GM10248 (cell line): ENCODE results near the gene BCAS4.
"Not testable (repeated sequence)": the region's sequence is repeated elsewhere in the genome, so short reads cannot be mapped to it uniquely, and the experiment has no call there.

Source experiments
- CTCF ChIA-PET: fragments of 300-600 bp; sonication (Branson Sonifier 250); formaldehyde crosslinking; extraction: SDS; loops from one replicate; lab custom pipeline; 2021; ENCODE audit warnings: antibody characterized with exemption; lab: Yijun Ruan, JAX
- POLR2A ChIA-PET: fragments of 350-650 bp; sonication (Branson Sonifier 250); formaldehyde crosslinking; extraction: SDS; loops from one replicate; lab custom pipeline; 2020; ENCODE audit warnings: antibody characterized with exemption; lab: Yijun Ruan, JAX
- DNase-seq: peaks from one replicate; pipeline ENCODE4 v3.0.0; 2012; ENCODE audit errors: extremely low spot score
- CTCF ChIP-seq: IDR thresholded peaks from 2 replicates; pipeline ENCODE4 v1.5.1; 2012; ENCODE audit warnings: mild to moderate bottlenecking, low read depth; ENCODE audit errors: extremely low read depth, missing control alignments, control extremely low read depth

Gene BCAS4

GRCh38 chr20:50874758-50875665 is 80.2 kb downstream of the BCAS4 start:
- ChIA-PET CTCF (interaction anchor here (1.3 kb wide), 1 partner anchor 80 kb away, joined by 3 read pairs; the partner anchor contains the start of gene BCAS4), POLR2A (no interaction called here)
- no peak for TF ChIP-seq CTCF
- no peak for DNase-seq

GRCh38 chr20:50876063-50876685 is 81.3 kb downstream of the BCAS4 start:
- DNase-seq = no peak
- ChIA-PET CTCF (interaction anchor here (1.2 to 1.3 kb wide), 2 partner anchors 82 to 86 kb away, joined by 3 read pairs; partner anchors contain the start of gene BCAS4), POLR2A (no interaction called here)
- no peak for TF ChIP-seq CTCF

DNA sequence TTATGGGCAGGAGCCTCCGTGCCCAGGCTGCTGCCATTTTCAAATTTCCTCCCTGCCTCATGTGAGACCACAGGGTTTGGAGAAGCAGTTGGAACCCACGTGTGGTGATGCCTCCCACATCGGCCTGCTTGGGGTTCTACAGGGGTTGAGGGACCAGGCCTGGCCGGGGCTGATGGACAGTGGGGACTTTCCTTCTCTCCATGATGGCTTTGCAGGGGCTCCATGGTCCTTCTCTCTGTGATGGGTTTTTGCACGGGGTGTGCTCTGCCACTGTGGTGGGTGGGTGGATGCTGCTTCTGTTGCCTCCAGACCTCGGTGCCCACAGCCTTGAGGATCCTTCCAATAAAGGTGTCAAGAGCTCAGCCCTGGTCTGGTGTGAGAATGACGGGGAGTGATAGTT is 82.0 kb downstream of the BCAS4 start:
- no peak for TF ChIP-seq CTCF
- ChIA-PET POLR2A (no interaction called here), CTCF (interaction anchor here (1.2 to 1.3 kb wide), 2 partner anchors 82 to 86 kb away, joined by 3 read pairs; partner anchors contain the start of gene BCAS4)
- DNase-seq = no peak

- DNase-seq = no peak
- ChIA-PET POLR2A (no interaction called here), CTCF (no interaction called here)
- TF ChIP-seq CTCF = no peak
Observed at GRCh38 chr20:50877232-50877743, 82.4 kb downstream of the BCAS4 start.

GRCh38 chr20:50879649-50880550 is 85.0 kb downstream of the BCAS4 start:
- CTCF ChIA-PET = interaction anchor here (0.9 to 1.0 kb wide), 2 partner anchors 10 to 89 kb away, joined by 3 read pairs; no protein-coding TSS in a partner anchor
- POLR2A ChIA-PET = interaction anchor here (1.0 kb wide), 1 partner anchor 13 kb away, joined by 3 read pairs; no protein-coding TSS in a partner anchor
- DNase-seq = no peak
- no peak for TF ChIP-seq CTCF

- POLR2A ChIA-PET, DNase-seq: not testable (repeated sequence)
- CTCF ChIA-PET = interaction anchor here (0.9 to 1.9 kb wide), 2 partner anchors 16 to 87 kb away, joined by 3 to 6 read pairs; partner anchors contain the start of gene BCAS4
Observed at GRCh38 chr20:50881759-50882424, 87.0 kb downstream of the BCAS4 start.
